Loucy (cell line): Measurements from ENCODE around the gene OMD.

Experiments used
- H2AFZ ChIP-seq: fragments of 200-600 bp; sonication (generic); 2 replicates; pipeline ENCODE4 v1.6.0; 2016; ENCODE audit warnings: antibody characterized with exemption, mild to moderate bottlenecking, low read length, moderate library complexity
- H3F3A ChIP-seq: fragments of 200-600 bp; 2 replicates; pipeline ENCODE4 v1.6.0; 2016; ENCODE audit warnings: antibody characterized with exemption, low read depth, mild to moderate bottlenecking
- H3K27me3 ChIP-seq: fragments of 200-600 bp; sonication (generic); 2 replicates; pipeline ENCODE4 v1.6.1; 2014; ENCODE audit warnings: low read length, mild to moderate bottlenecking; ENCODE audit not compliant: insufficient read depth, poor library complexity, severe bottlenecking
- H3K36me3 ChIP-seq: fragments of 200-600 bp; sonication (generic); 2 replicates; pipeline ENCODE4 v1.6.1; 2016; ENCODE audit warnings: low read length; ENCODE audit not compliant: insufficient read depth
- H3K4me1 ChIP-seq: fragments of 200-600 bp; sonication (generic); 2 replicates; pipeline ENCODE4 v1.5.1; 2014; ENCODE audit warnings: low read length, mild to moderate bottlenecking; ENCODE audit not compliant: insufficient read depth, poor library complexity, severe bottlenecking
- H3K4me2 ChIP-seq: fragments of 200-600 bp; sonication (generic); 2 replicates; pipeline ENCODE4 v1.6.0; 2014; ENCODE audit warnings: antibody characterized with exemption, low read length, low read depth, mild to moderate bottlenecking; ENCODE audit not compliant: poor library complexity, severe bottlenecking
- H3K4me3 ChIP-seq: fragments of 200-600 bp; sonication (generic); 2 replicates; pipeline ENCODE4 v1.5.1; 2014; ENCODE audit warnings: low read length, mild to moderate bottlenecking, mixed read lengths; ENCODE audit not compliant: poor library complexity, severe bottlenecking
- H3K79me2 ChIP-seq: fragments of 200-600 bp; sonication (generic); 2 replicates; pipeline ENCODE4 v1.6.1; 2014; ENCODE audit warnings: low read length; ENCODE audit not compliant: insufficient read depth
- H3K9ac ChIP-seq: fragments of 200-600 bp; sonication (generic); 2 replicates; pipeline ENCODE4 v1.6.0; 2014; ENCODE audit warnings: mild to moderate bottlenecking, low read depth, low read length, moderate library complexity; ENCODE audit not compliant: poor library complexity, severe bottlenecking
- H3K9me2 ChIP-seq: fragments of 200-600 bp; sonication (generic); replicated peaks from 2 replicates; pipeline ENCODE4 v1.6.1; 2016; ENCODE audit warnings: low read depth, low read length, mixed read lengths
- H3K9me3 ChIP-seq: fragments of 200-600 bp; sonication (generic); 2 replicates; pipeline ENCODE4 v1.6.1; 2014; ENCODE audit warnings: mild to moderate bottlenecking, antibody characterized with exemption, low read length, low read depth; ENCODE audit not compliant: insufficient read depth
- H4K20me1 ChIP-seq: fragments of 200-600 bp; sonication (generic); 2 replicates; pipeline ENCODE4 v1.6.0; 2014; ENCODE audit warnings: antibody characterized with exemption, low read length, mild to moderate bottlenecking; ENCODE audit not compliant: insufficient read depth, poor library complexity, severe bottlenecking
- CTCF ChIP-seq: fragments of 200-600 bp; sonication (generic); conservative IDR thresholded peaks from 2 replicates; pipeline ENCODE4 v1.5.1; 2014; ENCODE audit warnings: mild to moderate bottlenecking, antibody characterized with exemption, low read length
- EZH2phosphoT487 ChIP-seq: fragments of 200-600 bp; IDR thresholded peaks from 2 replicates; pipeline ENCODE4 v1.6.1; 2018; ENCODE audit warnings: antibody characterized with exemption, mild to moderate bottlenecking, moderate library complexity, borderline replicate concordance

OMD gene

DNA sequence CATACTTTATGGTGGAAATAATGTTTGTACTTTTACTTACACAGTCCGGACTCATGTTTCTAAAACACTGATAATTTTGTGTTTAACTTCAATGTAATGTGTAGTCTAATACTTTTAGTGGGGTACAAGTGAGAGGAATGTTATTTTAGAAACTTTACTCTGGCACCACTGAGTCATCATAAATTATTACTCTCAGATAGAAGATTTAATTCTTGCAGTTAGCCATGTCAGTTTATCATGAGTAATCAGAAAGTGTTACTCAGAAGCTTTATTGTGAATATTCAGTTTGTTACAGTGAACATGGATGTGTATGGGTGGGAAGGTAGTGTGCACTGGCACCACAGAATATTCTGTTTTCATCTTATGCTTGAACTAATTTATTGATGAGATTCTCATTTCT lies 39.9 kb downstream of the OMD start:
- TF ChIP-seq EZH2phosphoT487 (no peak), CTCF (no peak)
- H3K79me2 ChIP-seq: peaks cover 25% of the 10 kb centered on the region
- no peaks in the 10 kb centered on the region for H3K9me3 ChIP-seq
- H3K4me3 ChIP-seq: no peak overlapping the region
- H3K9ac ChIP-seq: no peak overlapping the region
- H3K27me3 ChIP-seq: no peaks in the 10 kb centered on the region
- no peaks in the 10 kb centered on the region for H4K20me1 ChIP-seq
- no peaks in the 10 kb centered on the region for H3K9me2 ChIP-seq
- H3K36me3 ChIP-seq: peaks cover 23% of the 10 kb centered on the region
- no peaks in the 10 kb centered on the region for H3F3A ChIP-seq
- H3K4me1 ChIP-seq: peaks cover 24% of the 10 kb centered on the region
- no peak overlapping the region for H2AFZ ChIP-seq
- no peak overlapping the region for H3K4me2 ChIP-seq

- no peaks in the 10 kb centered on the region for H3F3A ChIP-seq
- no peaks in the 10 kb centered on the region for H3K9me2 ChIP-seq
- peaks cover 17% of the 10 kb centered on the region for H3K36me3 ChIP-seq
- TF ChIP-seq EZH2phosphoT487 (no peak), CTCF (no peak)
- no peaks in the 10 kb centered on the region for H3K9me3 ChIP-seq
- H3K4me2 ChIP-seq: peak overlapping the region; percentile 44
- H2AFZ ChIP-seq: no peak overlapping the region
- peaks cover 28% of the 10 kb centered on the region for H3K79me2 ChIP-seq
- no peaks in the 10 kb centered on the region for H4K20me1 ChIP-seq
- peaks cover 44% of the 10 kb centered on the region for H3K4me1 ChIP-seq
- no peak overlapping the region for H3K4me3 ChIP-seq
- H3K27me3 ChIP-seq: no peaks in the 10 kb centered on the region
- H3K9ac ChIP-seq: no peak overlapping the region
These were observed 42.5 kb downstream of the OMD start for GRCh38 chr9:92381775-92382174.

DNA sequence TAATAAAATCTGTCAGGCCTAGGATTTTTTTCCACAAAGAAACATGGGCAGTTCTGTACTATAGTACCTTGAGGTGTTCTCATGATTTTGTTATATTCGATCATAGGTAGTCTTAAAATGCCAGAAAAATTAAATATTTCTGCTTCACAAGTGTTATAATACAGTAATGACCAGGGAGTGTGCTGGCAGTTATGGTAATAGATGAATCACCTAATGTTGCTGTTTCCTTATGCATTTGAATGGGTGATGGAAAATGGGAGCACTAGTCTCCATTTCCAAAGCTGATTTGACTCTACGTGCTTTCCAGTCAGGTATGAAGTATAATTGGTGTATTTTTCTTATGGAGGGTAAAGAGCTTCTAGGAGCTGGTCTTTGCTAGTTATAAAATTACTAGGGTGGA lies 43.7 kb downstream of the OMD start:
- Histone ChIP-seq H3K9me2 (no peaks in the 10 kb centered on the region), H3K9me3 (peaks cover 7% of the 10 kb centered on the region), H3K36me3 (peaks cover 7% of the 10 kb centered on the region; the same call in 1 of the 2 replicates), H3F3A (no peaks in the 10 kb centered on the region), H3K27me3 (no peaks in the 10 kb centered on the region), H3K4me3 (no peak overlapping the region), H3K4me2 (no peak overlapping the region), H4K20me1 (no peaks in the 10 kb centered on the region), H3K4me1 (peaks cover 44% of the 10 kb centered on the region), H3K79me2 (peaks cover 28% of the 10 kb centered on the region), H3K9ac (no peak overlapping the region), H2AFZ (no peak overlapping the region)
- TF ChIP-seq CTCF (no peak), EZH2phosphoT487 (no peak)
